ENCODE data around the gene DDX27. TPM values are rescaled to one million over a fixed set of nuclear protein-coding genes. Genes with fewer than 3 reads are reported as not detected.
"Not testable (repeated sequence)": the region's sequence is repeated elsewhere in the genome, so short reads cannot be mapped to it uniquely, and the experiment has no call there.

The DDX27 gene
- polyA plus RNA-seq, 4 donors, result 39.4 to 50.2 (median 45.1) TPM

- no peak for DNase-seq (ENCODE audit: low read depth in 4 of 4, low spot score in 3 of 4)
Measured at GRCh38 chr20:49199729-49200293, 19.4 kb upstream of the DDX27 start.

- no peak for DNase-seq (ENCODE audit: low read depth in 4 of 4, low spot score in 3 of 4)
Measured at GRCh38 chr20:49203011-49203410, 16.2 kb upstream of the DDX27 start.

GRCh38 chr20:49203746-49204145 is 15.5 kb upstream of the DDX27 start:
- DNase-seq (ENCODE audit: low read depth in 4 of 4, low spot score in 3 of 4), result no peak

GRCh38 chr20:49207076-49207475 is 12.1 kb upstream of the DDX27 start:
- no peak for DNase-seq (ENCODE audit: low read depth in 4 of 4, low spot score in 3 of 4)

GRCh38 chr20:49210101-49210756 is 9.0 kb upstream of the DDX27 start:
- no peak for DNase-seq (ENCODE audit: low read depth in 4 of 4, low spot score in 3 of 4)

- no peak for DNase-seq (ENCODE audit: low read depth in 4 of 4, low spot score in 3 of 4)
Measured at GRCh38 chr20:49210757-49211110, 8.5 kb upstream of the DDX27 start.

GRCh38 chr20:49214571-49214970 is 4.6 kb upstream of the DDX27 start:
- DNase-seq (ENCODE audit: low read depth in 4 of 4, low spot score in 3 of 4), result no peak

GRCh38 chr20:49215232-49215631 is 4.0 kb upstream of the DDX27 start:
- no peak for DNase-seq (ENCODE audit: low read depth in 4 of 4, low spot score in 3 of 4)

GRCh38 chr20:49216991-49217578 is 2.1 kb upstream of the DDX27 start:
- DNase-seq (ENCODE audit: low read depth in 4 of 4, low spot score in 3 of 4), result peak; percentile 78 to 91 (median 88)

- not testable (repeated sequence) for DNase-seq (ENCODE audit: low read depth in 4 of 4, low spot score in 3 of 4)
Measured at GRCh38 chr20:49218739-49219090, 501 bp upstream of the DDX27 start.

- DNase-seq (ENCODE audit: low read depth in 4 of 4, low spot score in 3 of 4), result no peak
Measured at GRCh38 chr20:49219924-49220831, 962 bp downstream of the DDX27 start.

- DNase-seq (ENCODE audit: low read depth in 4 of 4, low spot score in 3 of 4), result no peak
Measured at GRCh38 chr20:49225896-49226295, 6.7 kb downstream of the DDX27 start.

- DNase-seq (ENCODE audit: low read depth in 4 of 4, low spot score in 3 of 4), result no peak
Measured at GRCh38 chr20:49228676-49229075, 9.5 kb downstream of the DDX27 start.

- no peak for DNase-seq (ENCODE audit: low read depth in 4 of 4, low spot score in 3 of 4)
Measured at GRCh38 chr20:49229381-49229780, 10.2 kb downstream of the DDX27 start.

GRCh38 chr20:49230021-49230420 is 10.8 kb downstream of the DDX27 start:
- no peak for DNase-seq (ENCODE audit: low read depth in 4 of 4, low spot score in 3 of 4)

- no peak for DNase-seq (ENCODE audit: low read depth in 4 of 4, low spot score in 3 of 4)
Measured at GRCh38 chr20:49230561-49231133, 11.4 kb downstream of the DDX27 start.

GRCh38 chr20:49231471-49231870 is 12.3 kb downstream of the DDX27 start:
- DNase-seq (ENCODE audit: low read depth in 4 of 4, low spot score in 3 of 4), result no peak

- no peak for DNase-seq (ENCODE audit: low read depth in 4 of 4, low spot score in 3 of 4)
Measured at GRCh38 chr20:49233226-49233625, 14.0 kb downstream of the DDX27 start.

- DNase-seq (ENCODE audit: low read depth in 4 of 4, low spot score in 3 of 4), result no peak
Measured at GRCh38 chr20:49234831-49235230, 15.6 kb downstream of the DDX27 start.

GRCh38 chr20:49236301-49236700 is 17.1 kb downstream of the DDX27 start:
- DNase-seq (ENCODE audit: low read depth in 4 of 4, low spot score in 3 of 4), result no peak

- DNase-seq (ENCODE audit: low read depth in 4 of 4, low spot score in 3 of 4), result no peak
Measured at GRCh38 chr20:49237531-49237930, 18.3 kb downstream of the DDX27 start.

All from left renal pelvis (tissue), 4 donors.